ENCODE results near the gene SEC14L6.

- TF ChIP-seq CTCF (IDR thresholded peaks at IDR 0.05) (no peak), POLR2A (IDR thresholded peaks at IDR 0.05) (no peak)
These were observed 71.7 kb downstream of the SEC14L6 start for GRCh38 chr22:30474683-30475424.
